NCI-H524 (cell line): ENCODE data around the gene ADAM21.
"Not testable (repeated sequence)": the region's sequence is repeated elsewhere in the genome, so short reads cannot be mapped to it uniquely, and the experiment has no call there.

ENCODE experiments used
- DNase-seq, 2 experiments: peaks; one replicate each; lab custom pipeline; 2025; lab: John Stamatoyannopoulos, UW

The ADAM21 gene

DNA sequence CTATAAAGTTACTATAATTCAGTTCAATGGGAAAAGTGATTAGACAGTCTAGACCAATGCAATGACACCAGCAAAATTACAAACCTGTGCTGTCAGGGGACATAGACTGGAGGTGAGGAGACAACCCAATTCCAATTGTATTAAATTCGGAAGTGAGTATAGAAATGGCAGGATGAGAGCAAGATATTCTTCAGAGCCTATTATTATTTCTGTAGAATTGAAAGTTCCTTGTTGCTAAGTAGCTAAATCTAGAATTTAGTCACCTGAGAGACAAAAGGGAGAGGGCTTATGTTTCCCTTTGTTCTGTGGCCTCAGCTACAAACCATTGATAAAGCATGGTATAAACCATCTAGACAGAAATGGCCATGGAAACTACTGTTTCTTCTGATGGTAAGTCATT, at the start of gene ADAM21:
Gene ADAM21, plus strand, starts transcription at position 301 of the 400 bp plus-strand sequence. CDS start 5,326 bp downstream, outside the sequence.
- no peak for DNase-seq

GRCh38 chr14:70403335-70403734, 48.6 kb upstream of the ADAM21 start:
- DNase-seq: peak in 1 of 2 experiments; percentile 13

- not testable (repeated sequence) for DNase-seq
These were observed 45.8 kb upstream of the ADAM21 start for GRCh38 chr14:70406216-70406615.

GRCh38 chr14:70407621-70408020, 44.4 kb upstream of the ADAM21 start:
- no peak for DNase-seq

GRCh38 chr14:70415788-70416187, 36.2 kb upstream of the ADAM21 start:
- DNase-seq: no peak

DNA sequence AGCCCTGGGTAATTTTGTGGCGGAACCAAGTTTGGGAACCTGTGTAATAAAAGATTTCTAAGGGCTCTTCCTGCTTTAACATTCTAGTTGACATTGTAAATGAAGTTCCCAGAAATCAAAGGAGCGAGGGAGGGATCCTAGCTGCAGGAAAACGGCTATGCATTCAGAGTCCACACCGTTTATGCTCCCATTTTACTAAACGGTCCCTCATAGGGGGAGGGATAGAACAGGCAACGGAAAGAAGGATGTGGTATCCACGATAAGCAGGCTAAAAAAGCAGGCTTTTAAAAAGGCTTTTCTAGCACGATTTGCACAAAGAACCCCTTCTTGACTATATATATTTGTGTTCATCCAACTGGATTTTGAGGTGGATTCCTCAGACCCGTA, 35.6 kb upstream of the ADAM21 start:
- DNase-seq: peak in 1 of 2 experiments; percentile 27

DNA sequence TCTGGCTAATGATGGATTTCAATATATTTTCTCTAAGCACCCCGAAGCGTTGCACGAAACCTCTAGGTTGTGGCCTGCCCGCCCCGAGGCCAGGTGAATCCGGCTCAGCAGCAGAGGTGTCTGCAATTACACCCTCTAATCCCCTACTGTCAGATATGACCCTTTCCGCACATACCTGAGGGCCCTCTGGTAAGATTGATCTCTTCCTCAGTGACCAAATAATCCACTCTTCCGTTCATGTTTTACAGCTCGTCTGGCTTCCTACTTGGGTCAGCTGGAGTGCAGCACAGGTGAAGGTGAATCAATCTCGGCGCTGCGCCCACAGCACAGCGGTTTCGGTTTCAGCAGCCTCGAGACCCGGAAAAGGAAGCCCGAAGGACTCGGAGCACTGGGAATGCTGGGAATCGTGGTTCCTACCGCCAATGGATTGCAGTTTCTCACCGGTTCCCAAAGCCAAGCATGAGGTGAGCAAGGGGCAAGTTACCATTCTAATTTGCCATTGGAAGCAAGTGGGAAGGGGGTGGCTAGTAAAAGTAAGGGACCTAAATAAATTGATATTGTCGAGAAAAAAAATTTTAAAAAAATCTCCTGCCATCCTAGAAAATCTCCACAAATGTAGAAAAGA, 35.1 kb upstream of the ADAM21 start, which contains the start of gene SYNJ2BP:
Gene SYNJ2BP, minus strand, starts transcription at position 366 of the 625 bp plus-strand sequence. Its CDS starts 127 bp downstream, at position 239.
- peak; percentile 81 to 90 for DNase-seq

DNA sequence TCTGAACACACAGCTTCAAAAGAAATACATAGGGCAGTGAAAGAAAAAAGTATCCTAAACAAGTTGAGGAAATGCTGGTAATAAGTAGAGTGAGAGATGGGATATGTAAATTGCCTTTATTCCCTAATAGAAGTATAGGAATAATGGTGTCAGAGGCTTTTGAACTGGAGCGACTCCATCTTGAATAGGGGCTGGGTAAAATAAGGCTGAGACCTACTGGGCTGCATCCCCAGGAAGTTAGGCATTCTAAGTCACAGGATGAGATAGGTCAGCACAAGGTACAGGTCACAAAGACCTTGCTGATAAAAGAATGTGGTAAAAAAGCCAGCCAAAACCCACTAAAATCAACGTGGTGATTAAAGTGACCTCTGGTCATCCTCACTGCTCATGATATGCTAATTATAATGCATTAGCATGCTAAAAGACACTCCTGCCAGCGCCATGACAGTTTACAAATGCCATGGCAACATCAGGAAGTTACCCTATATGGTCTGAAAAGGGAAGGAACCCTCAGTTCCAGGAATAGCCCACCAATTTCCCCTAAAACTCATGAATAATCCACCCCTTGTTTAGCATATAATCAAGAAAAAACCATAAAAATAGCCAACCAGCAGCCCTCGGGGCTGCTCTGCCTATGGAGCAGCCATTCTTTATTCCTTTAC, 32.6 kb upstream of the ADAM21 start:
- not testable (repeated sequence) for DNase-seq

- no peak for DNase-seq
These were observed 29.4 kb upstream of the ADAM21 start for GRCh38 chr14:70422538-70422937.

GRCh38 chr14:70425354-70425753, 26.6 kb upstream of the ADAM21 start:
- peak in 1 of 2 experiments; percentile 25 for DNase-seq

GRCh38 chr14:70426555-70426954, 25.4 kb upstream of the ADAM21 start:
- not testable (repeated sequence) for DNase-seq

GRCh38 chr14:70436867-70437266, 15.1 kb upstream of the ADAM21 start:
- DNase-seq: no peak

DNA sequence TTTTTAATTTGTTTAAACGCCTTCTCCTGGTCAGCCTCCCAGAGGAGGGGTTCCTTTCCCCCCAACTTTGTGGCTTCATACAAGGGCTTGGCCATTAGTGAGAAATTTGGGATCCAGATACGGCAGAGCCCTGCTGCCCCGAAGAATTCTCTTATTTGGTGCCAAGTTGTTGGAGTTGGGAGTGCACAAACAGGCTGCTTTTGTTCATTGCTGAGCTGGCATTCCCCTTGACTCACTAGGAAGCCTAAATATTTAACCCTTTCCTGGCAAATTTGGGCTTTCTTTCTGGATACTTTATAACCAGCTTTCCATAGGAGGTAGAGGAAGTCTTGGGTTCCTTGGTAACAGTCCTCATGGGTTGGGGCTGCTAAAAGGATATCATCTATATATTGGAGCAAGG, 10.3 kb upstream of the ADAM21 start:
- DNase-seq: no peak

DNA sequence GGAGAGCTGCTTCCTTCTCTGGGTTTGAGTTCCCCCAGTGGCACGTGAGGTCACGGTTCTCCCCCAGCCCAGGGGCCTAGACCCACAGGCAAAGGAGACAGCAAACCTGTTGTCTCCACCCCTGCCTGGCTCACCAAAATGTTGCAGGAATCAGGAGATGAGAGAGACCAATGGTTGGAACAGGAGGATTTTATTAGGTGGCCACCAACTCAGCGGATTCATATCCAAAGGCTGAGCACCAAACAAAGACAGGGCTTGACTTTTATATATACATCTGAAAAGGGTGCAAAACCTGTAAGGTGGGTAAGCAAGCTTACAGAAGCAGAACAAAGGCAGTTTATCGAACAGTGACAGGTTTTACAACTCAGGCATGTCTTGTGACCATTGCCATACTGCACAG, 9.2 kb upstream of the ADAM21 start:
- no peak for DNase-seq

DNA sequence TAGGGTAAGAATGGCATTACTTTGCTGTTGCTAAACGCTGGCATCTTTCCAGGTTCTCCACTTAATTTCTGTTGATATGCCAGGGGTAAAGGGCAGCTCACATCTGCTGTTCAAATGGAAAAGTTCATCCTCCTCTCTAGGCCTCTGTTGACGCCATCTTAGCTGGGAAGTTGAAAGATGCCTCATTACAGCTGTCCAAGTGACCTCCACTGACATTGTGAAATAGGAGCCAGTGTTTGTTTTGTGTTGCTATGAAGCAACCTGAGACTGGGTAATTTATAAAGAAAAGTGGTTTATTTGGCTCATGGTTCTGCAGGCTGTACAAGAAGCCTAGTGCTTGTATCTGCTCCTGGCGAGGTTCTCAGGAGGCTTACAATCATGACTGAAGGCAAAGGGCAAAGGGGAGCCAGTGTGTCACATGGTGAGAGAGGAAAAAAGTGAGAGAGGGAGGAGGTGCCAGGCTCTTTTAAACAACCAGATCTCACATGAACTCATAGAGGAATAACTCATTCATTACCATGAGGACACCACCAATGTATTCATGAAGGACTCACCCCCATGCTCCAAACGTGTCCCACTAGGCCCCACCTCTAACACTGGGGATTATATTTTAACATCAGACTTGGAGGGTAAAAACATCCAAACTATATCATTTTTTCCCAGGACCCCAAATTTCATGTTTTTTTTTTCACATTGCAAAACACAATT, 3.2 kb upstream of the ADAM21 start:
- peak in 1 of 2 experiments; percentile 14 for DNase-seq

DNA sequence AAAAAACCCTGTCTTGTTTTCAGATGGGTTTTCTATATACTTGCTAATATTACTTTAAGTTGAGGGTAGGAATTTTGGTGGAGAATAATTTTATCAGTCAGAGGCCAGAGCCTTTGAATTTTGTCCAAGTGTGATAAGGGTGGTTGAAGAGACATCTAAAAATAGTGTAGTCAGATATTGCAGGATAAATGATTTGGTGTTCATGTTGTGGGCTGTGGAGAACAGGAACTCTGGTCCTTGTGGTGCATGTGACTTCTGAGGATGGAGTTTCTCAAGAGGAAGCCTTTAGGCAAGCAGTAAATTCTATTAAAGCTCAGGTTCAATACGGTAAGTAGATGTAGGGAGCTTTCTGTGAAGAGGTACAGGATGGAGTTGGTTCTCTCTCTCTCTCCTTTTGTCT, 2.8 kb downstream of the ADAM21 start:
- DNase-seq: no peak

DNA sequence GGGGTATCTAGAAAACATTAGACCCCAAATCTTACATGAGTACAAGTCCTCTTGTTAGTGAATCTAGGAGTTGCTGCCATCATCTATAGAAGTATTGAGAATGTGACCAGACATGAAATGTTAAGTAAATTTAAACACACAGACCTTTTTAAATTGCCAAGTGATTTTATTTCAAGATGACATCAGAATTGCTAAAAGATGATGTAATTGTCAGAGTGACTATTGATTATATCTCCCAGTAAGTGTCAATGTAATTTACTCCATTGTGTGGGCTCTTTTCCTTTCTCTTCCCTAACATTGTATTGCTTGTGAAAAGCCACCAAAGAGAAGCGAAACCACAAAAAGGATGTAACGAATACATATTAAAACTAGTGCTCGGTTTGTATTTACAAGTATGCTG, 16.8 kb downstream of the ADAM21 start:
- no peak for DNase-seq

GRCh38 chr14:70470863-70471563, 19.0 kb downstream of the ADAM21 start:
- DNase-seq: not testable (repeated sequence)

DNA sequence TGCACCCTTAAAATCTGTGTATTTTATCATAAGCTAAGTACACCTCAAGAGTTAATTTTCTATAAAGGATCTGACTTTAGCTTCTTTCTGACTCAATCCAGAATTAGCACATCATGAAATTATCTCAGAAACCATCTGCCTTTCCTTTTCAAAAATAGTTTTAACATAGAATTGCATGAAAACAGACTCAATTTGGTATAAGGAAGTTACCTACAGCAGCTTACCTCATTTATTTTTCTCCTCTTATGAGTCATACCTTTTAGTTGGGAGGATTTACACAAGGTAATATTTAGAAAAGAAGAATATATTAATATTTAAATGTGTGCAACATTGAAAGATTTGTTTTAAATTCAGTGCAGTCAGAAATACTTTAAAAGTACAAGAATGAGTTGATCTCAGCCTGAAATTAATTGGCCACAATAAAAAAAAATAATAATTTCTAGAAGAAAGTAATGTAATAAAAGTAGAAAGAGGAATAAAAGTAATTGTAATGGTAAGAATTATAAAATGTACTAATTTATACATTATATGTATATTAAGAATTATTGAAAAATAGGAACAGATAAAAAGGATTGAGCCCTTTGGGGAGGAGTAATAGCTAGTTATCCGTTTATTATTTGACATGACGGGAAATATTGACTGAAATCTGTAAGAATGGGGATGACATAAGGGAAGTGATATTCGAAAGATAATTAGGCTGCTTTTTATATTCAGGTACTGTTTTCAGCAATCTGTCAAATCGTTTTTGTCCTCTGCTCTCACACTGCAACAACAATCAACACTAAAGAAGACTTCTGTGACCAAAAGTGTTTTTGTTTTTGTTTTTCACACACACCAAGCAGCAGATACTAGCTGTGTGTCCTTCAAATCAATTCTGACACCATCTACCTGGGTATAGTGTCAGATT, 20.5 kb downstream of the ADAM21 start:
- DNase-seq: no peak

GRCh38 chr14:70473825-70474224, 21.9 kb downstream of the ADAM21 start:
- DNase-seq: no peak

DNA sequence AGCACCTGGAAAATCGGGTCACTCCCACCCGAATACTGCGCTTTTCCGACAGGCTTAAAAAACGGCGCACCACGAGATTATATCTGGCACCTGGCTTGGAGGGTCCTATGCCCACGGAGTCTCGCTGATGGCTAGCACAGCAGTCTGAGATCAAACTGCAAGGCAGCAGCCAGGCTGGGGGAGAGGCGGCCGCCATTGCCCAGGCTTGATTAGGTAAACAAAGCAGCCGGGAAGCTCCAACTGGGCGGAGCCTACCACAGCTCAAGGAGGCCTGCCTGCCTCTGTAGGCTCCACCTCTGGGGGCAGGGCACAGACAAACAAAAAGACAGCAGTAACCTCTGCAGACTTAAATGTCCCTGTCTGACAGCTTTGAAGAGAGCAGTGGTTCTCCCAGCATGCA, 23.5 kb downstream of the ADAM21 start:
- DNase-seq: not testable (repeated sequence)
